Measurements from ENCODE around the gene SF1.
A peak's percentile ranks its signal among the peaks of the same experiment; 100 is the strongest.

SF1 gene

DNA sequence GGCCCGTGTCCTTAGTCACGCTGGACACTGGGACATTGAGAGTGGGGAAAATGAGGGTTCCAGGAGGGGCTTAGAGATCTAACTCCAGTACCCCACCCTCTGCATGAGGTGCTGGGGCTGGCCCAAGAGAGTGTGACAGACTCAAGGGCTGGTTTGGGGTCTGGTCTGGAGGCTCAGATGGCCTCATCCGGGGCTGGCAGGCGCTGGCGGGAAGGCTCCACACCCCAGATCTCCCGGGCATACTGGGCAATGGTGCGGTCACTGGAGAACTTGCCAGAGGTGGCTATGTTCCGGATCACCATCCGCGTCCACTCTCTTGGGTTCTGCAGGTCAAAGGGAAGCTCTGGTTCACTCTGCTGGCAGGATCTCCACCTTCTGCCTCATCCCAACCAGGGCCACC, 31.9 kb downstream of the SF1 start:
- no peak for DNase-seq (ENCODE audit: low read depth)

DNA sequence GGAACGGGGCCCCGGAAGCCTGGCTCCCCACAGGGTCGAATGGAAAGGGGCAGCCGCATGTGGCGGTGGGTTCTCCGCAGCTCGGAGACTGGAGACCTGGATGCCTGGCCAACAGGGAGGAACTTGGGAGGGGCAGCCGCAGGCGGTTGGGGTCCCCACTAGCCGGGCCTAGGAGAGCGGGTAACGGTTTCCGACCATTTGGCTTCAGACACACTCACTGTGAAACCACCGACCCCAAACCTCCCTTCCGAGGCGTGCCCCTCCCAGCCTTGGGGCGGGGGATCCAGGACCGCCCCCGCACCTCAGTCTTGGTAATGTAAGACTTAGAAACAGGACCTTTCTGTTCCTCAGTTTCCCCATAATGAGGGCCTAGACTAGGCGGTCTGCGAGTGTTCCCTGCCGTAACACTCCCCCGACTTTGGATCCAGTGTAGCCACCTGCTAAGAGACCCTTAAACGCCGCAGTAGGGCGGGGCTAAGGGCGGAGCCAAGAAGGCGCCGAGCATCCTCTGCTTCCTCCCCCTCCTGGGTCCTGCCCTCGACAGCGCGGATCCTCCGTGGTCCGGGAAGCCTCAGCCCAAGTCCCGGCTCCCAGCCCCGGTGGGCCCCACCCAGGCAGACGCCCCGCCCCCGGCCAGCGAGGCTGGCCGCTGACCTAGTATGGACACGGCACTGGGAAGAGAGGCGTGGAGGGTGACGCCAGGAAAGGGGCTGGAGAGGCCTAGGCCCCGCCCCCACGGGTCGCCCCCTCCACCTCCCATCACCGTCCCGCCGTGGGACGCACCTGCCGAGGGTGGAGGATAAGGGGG, 32.6 kb downstream of the SF1 start:
- no peak for DNase-seq (ENCODE audit: low read depth)

DNA sequence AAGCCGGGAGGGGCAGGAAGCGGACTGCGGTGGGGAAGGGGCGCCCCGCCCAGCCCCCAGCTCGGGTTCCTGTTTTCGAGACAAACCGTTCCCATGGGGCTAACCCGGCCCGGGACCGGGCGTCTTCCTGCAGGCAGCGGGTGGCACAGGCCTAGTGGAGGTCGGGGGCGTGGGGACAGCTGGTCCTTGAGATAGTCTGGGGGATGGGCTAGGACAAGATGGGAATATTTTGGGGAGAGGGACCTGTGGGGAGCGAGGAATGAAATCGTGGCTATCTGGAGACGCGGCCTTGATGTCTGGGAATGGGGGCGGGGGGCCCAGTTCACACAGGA, 33.2 kb downstream of the SF1 start:
- DNase-seq (ENCODE audit: low read depth): no peak

DNA sequence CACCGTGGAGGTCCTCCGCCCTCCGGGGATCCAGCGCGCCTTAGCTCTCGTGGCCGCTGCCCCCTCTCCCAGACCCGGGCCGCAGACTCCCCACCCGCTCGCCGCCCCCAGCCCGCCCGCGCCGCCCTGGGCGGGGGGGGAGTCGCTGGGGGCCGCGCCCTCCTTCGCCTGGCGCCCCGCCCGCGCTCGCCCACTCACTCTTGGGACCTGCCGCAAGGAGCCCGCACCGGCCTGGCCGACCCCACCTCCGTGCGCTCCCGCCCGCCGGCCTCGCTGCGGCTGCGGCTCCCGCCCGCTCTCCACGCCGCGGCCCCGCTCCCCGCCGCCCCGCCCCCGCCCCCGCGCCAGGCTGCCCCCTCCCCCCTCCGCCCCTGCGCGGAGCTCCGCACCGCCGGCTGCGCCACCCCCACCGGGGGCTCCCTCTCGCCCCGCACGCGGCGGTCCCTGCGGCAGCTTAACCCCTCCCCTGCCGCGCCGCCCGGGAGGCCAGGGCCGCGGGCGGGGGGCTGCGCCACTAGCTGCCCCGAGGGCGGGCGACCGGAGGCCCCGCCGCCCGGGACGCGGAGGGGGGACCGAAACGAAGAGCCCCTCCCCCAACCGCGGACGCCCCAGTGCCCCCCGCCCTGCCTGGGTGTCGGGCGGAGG, 33.7 kb downstream of the SF1 start:
- no peak for DNase-seq (ENCODE audit: low read depth)

DNA sequence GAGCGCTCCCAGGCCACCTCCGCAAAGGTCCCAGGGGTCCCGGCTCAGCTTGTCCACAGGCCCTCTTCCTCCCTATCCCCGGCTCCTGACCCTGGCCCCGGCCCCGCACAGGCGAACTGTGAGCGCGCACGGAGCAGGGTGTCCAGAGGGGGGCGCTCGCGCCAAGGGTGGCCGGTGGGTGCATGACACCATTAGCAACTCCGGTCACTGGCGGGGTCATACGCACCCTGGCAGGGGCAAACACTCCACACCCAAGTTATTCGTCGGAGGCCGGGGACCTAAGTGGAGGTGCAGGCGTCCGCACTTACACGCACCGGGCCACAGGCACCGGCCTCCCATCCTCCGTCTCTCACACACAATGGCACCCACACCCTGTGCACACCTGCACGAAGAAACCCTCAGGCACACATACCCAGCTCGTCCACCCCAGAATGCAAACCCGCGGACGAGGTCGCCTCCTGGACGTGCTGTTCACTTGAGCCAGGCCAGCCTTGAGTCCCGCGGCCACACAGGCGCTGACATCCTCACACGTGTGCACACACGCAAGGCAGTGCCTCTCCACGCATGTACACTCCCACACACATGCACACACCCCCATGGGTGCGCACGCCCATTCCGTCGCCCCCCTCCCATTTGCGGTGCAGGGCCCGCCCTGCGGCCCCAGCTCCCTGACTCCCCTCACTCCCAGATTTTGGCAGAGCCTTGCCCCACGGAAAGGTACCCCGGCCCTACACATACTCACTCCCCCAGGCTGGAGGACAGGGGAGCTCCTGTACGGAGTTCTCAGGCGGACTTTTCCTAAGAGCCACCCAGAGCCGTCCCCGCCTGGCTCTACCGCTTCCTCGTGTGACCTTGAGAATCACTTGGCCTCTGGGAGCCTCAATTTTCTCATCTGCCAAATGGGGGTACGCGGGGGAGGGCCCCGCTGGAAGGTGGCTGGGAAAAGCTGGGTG, 34.5 kb downstream of the SF1 start, which contains the start of gene RASGRP2:
TSS of gene RASGRP2 (minus strand) at position 552 of the 953 bp plus-strand sequence. CDS start 1,276 bp downstream, outside the sequence.
- DNase-seq (ENCODE audit: low read depth): peak; percentile 64

DNA sequence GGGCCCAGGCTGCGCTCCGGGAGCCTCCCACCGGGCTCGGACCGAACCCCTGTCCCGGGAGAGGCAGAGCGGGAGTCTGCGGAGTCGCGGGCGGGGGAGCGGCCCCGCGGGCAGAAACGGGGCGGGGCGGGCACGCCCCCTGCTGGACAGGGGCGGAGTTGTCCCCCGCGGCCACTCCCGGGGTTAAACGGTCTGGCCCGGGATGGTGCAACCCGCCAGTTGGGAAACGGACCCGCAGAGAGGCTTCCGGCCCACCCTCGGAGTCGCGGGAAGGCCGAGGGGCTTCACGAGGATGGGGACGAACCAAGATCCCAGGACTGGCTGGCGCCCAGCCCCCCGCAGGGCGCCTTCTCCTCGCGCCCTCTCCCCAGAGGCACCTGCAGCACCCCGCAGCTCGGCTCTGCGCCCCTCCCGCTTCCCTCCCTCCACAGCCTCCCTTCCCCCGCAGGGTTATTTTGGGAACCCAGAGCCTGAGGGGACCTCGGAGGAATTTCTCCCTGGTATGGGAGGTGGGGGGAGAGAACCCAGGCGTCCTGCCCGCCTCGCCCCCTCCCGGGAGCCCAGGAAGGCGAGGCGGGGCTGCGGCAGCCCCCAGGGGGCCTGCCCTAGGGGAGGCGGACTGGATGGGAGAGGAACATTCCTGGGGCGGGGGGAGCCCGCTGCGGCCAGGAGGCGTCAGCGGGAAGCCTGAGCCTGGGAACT, 35.3 kb downstream of the SF1 start:
- peak; percentile 76 for DNase-seq (ENCODE audit: low read depth)

DNA sequence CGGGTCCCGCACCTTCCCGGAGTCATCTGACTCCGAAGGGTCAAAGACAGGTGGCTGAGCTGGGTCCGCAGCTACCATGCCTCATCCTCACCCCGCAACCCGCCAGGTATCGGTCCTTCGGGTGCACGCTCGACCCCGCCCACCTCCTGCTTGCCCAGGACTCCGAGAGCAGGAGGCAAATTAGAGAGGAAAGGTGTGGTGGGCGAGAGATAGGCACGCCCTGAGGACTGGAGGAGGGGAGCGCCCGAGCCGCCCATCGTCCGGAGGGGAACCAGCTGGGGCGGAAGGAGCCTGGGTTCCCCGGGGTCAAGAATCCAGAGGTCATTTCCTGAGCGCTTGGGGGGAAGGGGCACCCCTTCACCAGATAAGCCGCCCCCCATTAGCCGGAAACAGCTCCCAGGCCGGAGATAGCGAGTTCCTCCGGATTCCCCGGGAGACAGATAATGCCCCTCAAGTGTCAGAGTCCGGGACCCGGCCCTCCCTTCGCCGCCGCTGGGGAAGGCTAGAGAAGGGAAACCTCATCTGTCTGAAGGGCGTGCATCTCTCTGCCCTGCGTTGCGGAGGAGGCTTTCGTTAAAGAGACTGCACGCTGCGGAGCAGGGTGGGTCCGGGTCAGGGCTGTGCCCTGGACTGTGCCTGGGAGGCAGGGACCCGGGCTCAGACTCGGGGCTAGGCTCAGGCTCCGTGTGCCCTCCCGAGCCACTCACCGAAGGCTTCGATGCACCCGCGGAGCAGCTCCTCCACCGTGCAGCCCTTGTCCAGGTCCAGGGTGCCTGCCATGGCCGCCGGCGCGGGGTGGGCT, 36.1 kb downstream of the SF1 start:
- no peak for DNase-seq (ENCODE audit: low read depth)

DNA sequence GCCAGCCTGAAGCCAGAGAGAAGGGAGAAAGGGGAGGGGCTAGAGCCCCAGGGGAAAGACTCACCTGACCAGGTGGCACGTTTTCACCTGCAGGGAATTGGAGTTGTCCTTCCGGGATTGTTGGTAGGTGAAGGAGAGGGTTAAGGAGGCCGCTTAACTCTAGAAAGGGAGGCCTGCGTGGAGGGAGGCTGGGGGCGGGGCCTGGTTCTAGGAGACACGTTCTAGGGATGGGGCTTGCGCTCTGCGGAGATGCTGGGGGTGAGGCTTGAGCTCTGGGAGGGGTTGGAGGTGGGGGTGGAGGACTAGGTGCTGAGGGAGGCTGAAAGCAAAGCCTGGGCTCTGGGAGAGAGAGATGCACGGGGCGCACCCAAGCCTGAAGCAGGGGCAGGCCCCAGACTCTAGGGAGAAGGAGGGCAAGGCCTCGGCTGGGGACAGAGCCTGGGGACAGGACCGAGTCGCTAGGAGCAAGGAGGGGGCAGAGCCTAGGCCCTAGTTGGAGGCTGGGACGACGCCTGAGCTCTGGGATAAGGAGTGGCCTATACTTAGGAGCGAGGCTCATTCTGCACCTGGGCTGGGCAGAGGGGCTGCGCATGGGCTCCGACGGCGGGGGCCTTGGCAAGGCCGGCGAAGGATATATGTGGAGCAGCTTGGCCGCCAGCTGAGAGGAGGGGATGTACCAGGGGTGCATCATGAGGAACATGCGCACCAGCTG, 36.8 kb downstream of the SF1 start:
- no peak for DNase-seq (ENCODE audit: low read depth)

DNA sequence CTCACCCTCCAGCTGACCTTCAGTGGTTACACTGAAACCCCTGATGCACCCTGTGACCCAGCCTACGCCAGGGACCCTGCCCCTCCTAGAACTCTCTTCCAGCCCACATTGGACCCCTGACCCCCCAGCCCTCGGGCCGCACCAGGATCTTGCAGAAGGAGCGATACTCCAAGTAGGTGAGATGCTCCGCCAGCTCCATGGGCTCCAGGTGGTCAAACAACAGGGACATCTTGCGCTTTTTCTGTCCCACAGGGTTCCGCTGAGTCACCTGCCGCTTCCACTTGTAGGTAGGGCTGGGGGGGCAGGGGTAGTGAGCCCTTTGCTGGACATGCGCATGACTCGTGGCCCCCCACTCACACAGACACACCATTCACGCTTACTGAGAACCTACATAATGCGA, 38.5 kb downstream of the SF1 start:
- no peak for DNase-seq (ENCODE audit: low read depth)

DNA sequence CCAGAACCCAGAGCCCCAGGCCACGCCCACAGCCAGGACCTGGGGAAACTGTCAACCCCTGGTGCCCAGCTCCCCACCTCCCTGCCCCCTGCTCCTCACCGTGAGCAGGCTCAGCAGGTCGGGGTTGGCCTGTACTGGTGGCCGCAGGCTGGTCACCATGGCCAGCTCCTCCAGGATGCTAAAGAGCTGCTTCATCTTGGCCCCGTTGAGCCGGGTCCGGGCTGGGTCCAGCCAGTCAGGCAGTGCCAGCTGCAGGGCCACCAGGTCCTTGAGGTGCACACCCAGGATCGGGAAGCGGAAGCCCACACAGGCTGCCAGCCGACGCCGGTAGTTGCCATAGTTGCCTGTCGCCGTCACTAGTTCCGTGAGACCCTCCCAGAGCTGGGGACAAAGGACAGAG, 41.7 kb downstream of the SF1 start:
- DNase-seq (ENCODE audit: low read depth): no peak

DNA sequence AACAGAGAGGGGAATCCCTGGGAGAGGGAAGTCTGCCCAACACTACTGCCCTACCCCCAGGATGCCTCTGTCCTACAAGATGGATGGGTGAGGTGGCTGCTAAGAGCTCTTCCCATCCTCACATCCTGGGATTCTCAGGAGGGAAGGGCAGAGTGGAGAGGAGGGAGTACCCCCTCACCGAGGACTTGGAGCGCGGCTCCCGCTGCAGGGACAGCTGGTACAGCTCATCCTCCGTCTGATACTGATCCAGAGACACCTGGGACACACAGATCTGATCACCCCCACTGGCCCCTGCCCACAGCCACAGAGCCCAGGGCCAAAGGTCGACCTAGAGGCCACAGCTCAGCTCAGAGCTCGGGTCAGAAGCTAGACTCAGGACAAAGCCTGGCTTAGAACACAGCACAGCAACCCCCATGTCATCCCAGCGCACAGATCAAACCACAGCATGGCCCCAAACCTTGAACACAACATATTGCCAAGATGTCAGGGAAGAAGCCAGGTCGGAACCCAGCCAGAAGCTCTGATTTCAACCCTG, 42.5 kb downstream of the SF1 start:
- DNase-seq (ENCODE audit: low read depth): no peak

DNA sequence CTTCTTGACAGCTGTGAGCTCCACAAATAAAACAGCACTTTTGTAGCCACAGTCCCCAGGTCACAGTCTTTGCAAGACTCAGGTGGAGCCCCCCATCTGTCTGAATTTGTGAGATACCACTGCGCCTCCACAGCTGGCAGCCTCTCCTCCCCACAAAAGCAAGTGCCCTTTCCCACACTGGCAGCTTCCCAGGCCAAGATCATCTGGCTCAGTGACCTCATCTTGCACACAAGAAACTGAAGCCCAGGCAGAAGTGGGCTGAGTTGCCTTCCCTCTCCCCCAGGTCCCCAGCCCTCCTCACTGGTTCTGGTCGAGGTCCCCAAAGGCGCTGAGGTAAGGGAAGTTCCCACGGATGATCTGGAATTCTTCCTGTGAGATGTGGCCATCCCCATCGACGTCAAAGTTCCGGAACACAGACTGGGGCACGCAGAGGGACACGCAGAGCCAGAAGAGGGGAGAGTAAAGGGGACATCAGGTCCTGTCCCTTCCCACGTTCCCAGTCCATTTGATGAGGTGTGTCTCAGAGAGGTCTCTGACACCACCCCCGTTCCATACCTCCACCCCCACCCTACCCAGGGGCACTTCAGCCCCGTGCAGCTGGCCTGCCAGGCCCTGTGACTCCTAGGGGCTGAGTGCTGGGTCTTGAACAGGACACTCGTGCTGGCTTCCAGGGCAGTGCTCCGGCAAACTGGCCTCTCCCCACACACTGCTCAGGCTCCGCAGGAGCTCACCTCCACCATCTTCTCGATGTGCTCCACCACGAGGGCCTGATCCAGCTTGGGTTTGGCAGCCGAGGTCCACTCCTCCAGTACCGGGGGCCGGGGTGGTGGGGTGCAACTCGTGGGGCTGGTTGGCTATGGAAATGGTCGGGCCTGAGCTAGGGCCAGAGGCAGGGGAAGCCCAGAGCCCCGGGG, 43.3 kb downstream of the SF1 start:
- DNase-seq (ENCODE audit: low read depth): no peak

DNA sequence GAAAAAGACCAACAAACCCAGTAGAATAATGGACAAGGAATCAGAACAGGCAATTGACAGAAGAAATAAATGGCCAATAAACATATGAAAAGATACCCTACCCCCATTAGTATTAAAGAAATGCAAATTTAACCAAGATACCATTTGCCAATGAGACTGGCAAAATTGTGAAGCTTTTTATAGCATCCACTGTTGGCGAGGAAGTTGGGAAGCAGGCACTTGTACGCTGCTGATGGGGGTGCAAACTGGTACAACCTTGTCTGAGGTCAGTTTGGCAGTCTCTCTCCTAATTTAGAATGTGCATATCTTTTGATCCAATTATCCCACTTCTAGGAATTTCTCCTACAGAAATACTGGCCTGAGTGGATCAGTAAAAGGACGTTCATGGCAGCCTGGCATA, 46.7 kb downstream of the SF1 start:
- DNase-seq (ENCODE audit: low read depth): no peak

DNA sequence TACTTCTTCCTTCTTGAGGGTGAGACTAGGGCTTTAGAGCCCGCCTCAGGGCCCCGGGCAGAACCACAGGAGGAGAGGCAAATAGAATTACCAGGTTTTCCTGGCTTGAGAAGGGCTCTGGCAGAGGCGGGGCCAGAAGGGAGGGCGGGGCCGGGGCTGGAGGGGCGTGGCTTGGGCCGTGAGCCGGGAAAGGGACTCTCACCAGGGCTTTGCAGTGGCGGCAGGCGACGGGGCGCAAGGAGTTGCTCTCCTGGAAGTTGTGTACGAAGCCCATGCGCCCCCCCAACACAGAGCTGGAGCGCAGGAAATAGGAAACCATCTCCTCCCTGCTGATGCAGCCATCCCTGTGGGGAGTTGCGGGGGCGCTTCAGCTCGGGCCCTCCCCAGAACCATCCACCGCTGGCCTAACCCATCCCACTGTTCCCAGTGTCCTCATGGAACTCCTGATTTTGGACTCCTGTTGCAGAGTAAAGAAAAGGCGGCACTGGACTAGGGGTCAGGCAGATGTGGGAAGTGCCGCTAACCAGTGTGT, 48.4 kb downstream of the SF1 start:
- DNase-seq (ENCODE audit: low read depth): no peak

DNA sequence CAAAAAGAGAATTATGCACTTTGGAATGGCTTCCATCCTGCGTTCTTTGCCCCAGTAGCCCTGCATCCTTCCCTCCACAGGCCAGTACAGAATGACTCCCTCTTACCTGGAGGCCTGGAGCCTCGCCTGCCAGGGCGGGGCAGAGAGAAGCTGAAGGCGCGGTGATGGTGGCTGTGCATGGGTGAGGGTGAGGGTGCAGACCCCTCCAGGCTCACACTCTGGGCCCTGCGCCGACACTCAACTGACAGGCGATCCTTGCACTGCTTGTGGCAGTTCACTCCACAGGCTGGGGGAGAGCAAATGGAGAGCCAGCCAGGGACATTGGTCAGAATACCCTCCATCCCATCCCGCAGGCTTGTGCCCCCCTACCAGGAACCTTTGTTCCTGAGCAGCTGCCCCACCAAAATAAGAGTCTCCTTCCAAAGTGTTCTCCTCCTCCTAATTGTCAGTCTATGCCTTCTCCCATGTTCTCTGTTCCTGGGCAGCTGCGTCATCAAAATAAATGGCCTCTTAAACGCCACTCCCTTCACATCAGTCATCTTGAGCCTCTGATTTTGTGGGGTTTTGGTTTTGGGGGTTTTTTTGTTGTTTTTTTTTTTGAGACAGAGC, 49.5 kb downstream of the SF1 start:
- no peak for DNase-seq (ENCODE audit: low read depth)

DNA sequence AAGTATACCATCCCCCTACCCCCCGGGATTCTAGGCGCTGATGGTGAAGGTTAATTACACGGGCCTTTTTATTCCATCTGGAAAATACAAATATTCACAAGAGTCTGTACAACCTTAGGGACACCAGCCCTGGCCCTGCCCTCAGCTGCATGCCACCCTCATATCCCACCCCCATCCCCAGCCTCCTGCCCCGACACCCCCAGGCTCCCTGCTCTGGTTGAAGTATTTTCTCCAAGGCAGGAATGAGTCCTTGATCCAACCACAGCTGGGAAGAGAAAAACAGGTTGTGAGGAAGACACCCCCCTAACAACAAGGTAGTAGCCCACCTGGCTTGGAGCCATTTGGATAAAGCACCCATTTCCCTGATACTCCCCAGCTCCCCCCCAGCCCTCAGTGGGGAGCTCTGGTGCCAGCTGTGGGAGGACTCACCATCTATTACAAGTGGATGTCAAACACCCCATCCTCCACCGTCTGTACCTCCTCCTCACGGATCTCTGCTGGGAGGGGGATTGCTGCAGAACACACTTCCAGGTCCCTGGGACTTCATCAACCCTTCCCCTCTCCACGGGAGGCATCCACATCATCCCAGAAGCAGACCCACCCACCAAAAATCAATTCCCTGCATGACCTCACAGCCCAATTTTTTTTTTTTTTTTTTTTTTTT, 51.3 kb downstream of the SF1 start:
- DNase-seq (ENCODE audit: low read depth): no peak

DNA sequence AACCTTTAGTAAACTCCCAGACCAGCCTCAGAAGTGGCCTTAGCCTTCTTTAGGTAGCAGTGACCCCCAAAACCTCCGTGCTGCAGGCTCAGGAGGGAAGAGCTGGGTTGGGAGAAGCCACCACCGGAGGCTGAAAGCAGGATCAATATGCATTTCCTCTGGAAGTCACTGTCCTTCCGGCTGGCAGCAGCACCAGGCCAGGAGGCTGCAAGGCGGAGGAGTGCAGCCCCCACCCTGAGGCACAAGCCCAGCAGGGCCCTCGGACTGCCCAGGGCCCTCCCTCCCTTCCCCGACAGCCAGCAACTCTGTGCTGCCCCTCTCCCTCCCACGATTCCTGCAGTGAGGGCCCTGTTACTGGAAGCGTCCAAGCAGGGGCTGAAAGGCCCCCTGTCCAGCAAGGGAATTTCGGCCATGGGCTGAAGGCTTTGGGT, 52.1 kb downstream of the SF1 start:
- DNase-seq (ENCODE audit: low read depth): no peak
